Subcutaneous adipose tissue (tissue), 4 donors: ENCODE results near the gene SUCLA2. TPM values are rescaled to one million over a fixed set of nuclear protein-coding genes. Genes with fewer than 3 reads are reported as not detected.

Source experiments
- total RNA-seq, 4 donors: library from RNA; depleted of rRNA; stranded (reverse); fragments of >200 nt; gene quantifications; one replicate each; pipeline ENCODE4 v1.1.0, GENCODE V29; 2016
- TF ChIP-seq, protein P1 (sequence below): fragments of 450-650 bp; IDR thresholded peaks from one replicate; pipeline ENCODE4 v1.5.1; 2016; ENCODE audit warnings: low read depth, mild to moderate bottlenecking, control low read depth, antibody characterized with exemption, moderate library complexity

Gene SUCLA2
- total RNA-seq = 100 to 1,000 TPM in 1 of 4 donors, 10 to 100 TPM in 3; 61.4 to 105 (median 87.4) TPM

DNA sequence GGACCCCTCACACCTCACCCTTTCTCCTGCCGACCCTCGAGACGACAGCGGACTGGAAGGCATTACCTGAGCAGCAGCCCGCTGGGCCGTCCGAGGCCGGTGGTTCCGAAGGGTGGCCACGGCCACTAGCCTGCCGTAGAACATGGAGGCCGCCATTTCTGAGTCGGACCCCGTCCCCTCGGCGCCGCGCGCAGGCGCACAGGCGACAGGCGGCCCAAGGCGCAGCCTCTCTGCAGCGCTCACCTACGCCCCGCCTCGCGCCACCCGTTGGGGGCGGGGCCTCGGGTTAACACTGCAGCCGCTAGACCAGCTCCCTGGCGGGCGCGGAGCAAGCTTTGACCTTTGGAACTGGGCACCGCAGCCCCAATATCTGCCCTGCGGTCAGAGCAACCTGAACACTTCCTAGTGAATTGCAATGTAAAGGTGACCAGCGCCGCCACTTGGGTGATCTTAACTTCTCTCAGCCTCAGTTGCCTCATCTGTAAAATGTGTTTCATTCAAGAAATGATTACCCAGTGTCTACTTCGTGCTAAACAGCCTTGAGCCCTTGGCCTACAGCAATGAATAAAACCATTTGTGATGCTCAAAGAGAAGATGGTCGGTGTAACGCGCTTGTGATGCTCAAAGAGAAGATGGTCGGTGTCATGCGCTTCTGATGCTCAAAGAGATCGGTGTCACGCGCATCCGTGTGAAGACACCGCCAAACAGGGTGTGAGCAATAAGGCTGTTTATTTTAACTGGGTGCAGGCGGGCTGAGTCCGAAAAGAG, at the start of gene SUCLA2:
Gene SUCLA2 (minus strand): TSS at position 160 of the 768 bp plus-strand sequence. CDS start 4 bp downstream, at position 156.
- TF ChIP-seq, protein P1, sequence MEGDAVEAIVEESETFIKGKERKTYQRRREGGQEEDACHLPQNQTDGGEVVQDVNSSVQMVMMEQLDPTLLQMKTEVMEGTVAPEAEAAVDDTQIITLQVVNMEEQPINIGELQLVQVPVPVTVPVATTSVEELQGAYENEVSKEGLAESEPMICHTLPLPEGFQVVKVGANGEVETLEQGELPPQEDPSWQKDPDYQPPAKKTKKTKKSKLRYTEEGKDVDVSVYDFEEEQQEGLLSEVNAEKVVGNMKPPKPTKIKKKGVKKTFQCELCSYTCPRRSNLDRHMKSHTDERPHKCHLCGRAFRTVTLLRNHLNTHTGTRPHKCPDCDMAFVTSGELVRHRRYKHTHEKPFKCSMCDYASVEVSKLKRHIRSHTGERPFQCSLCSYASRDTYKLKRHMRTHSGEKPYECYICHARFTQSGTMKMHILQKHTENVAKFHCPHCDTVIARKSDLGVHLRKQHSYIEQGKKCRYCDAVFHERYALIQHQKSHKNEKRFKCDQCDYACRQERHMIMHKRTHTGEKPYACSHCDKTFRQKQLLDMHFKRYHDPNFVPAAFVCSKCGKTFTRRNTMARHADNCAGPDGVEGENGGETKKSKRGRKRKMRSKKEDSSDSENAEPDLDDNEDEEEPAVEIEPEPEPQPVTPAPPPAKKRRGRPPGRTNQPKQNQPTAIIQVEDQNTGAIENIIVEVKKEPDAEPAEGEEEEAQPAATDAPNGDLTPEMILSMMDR = no peak

DNA sequence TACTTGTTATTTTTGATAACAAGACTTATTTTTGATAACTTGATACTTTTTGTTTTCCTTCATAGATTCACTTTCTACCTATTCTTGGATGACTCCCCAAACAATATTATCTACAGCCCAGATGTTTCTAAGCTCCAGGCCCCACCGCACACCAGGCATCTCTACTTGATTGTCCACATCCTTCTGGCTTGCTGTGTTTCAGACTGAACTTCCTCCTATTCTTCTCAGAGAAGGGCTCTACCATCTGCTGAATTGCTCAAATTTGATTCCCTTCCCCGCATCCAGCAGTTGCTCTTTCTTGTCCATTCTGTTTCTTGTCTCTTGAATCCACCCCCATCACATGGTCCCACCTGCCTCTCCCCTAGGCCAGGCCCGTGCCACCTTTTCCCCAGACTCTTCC, 49.5 kb upstream of the SUCLA2 start:
- TF ChIP-seq, protein P1 = no peak

DNA sequence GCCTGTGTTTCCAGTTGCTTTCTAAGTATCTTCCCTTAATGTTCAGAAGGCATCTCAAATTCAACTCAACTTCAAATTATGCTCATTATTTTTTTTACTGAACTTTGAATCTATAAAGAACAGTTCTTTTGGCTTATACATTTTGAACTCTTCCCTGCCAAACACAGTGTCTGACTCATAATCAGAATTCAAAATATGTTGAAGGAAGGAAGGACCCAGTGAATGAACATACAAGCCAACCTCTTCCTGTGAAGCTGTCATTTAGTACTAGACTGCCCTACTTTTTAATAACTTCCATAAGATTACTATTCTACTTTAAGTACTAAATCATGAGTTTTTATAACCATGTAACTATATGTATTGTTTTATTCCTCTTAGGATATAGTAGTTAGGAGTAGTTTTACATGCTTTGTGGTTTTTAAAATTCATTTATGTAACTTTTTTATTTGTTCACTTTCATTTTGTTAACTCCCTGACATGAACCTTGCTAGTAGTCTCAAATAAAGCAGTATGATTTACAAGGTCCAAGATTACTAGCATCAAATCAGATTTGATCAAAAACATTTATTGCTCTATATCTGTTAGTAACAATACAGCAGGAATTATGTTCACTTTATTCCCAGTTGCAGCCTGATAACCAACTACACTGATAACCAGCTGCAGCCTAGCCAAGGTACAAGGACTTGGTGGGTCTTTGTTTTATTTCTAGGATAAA, 42.9 kb upstream of the SUCLA2 start:
- TF ChIP-seq, protein P1 = no peak

DNA sequence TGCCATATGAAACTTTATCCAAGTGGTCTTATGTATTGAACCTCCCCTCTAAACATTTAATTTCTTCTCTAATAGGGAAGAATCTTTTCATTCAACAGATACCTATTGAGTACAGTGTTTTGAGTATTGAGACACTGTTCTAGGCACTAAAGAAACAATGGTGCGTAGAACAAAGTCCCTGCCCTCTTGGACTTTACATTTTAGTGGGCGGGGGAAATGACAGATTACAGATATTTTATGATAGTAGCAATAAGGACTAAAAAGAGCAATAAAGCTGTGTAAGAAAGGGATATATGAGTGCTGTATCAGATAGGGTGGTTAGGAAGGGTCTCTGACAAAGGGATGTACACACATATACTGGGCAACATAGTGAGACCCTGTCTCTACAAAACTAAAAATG, 41.8 kb upstream of the SUCLA2 start:
- TF ChIP-seq, protein P1 = no peak

DNA sequence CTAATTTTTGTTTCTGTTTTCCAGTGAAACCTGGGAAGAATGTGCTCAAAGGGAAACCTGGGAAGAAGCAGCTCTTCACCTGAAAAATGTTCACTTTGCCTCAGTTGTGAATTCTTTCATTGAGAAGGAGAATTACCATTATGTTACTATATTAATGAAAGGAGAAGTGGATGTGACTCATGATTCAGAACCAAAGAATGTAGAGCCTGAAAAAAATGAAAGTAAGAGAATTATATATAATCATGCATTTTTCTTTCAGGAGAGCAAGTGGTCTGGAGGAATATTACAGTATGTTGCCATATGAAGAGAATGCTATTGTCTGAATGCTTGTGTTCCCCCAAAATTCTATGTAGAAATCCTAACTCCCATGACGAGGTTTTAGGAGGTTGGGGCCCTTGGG, 39.8 kb upstream of the SUCLA2 start:
- TF ChIP-seq, protein P1 = no peak

DNA sequence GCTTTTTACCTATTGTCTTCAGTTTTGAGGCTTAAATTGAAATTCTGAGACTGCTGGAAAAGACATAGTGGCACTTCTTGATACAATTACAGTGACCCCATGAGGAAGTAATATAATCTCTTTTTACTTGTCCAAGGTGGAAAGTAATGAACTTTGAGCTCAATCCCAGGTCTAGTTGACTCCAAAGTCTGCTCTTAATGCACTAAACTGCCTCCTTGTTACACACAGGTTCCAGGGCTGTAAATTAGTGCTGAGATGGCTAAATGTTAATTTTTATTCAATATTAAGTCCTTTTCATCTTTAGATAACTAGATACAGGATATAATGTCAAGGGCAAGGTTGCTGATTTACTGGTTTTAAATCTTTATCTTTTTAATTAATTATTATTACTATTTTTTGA, 39.0 kb upstream of the SUCLA2 start:
- TF ChIP-seq, protein P1 = no peak

DNA sequence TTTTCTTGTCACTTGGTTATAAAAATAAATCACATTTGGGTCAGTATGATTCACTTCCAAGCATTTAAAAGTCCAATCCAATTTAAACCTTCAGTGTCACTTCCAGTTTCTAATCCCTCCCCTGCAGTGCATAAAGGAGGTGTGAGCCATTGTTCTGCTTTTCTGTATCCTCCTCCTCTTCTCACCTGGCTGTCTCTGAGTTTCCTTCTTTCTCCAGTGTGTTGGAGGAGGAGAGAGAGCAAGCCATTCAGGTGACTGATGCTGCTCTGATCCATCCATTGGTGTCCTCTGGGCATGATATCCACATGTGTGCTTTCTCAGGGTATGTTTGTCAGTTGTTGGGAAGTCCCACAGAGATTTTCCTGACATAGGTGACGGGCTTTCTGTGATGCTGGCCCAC, 37.7 kb upstream of the SUCLA2 start:
- TF ChIP-seq, protein P1 = no peak
